GM12873 (cell line): ENCODE data around the gene DHDDS.

Experiments
- TF ChIP-seq, protein P1 (sequence below): IDR thresholded peaks from 2 replicates; pipeline ENCODE4 v1.5.1; 2012; ENCODE audit warnings: low read depth, mild to moderate bottlenecking, moderate library complexity, low read length, control low read depth; ENCODE audit not compliant: insufficient read depth; ENCODE audit errors: missing control alignments

Gene DHDDS

DNA sequence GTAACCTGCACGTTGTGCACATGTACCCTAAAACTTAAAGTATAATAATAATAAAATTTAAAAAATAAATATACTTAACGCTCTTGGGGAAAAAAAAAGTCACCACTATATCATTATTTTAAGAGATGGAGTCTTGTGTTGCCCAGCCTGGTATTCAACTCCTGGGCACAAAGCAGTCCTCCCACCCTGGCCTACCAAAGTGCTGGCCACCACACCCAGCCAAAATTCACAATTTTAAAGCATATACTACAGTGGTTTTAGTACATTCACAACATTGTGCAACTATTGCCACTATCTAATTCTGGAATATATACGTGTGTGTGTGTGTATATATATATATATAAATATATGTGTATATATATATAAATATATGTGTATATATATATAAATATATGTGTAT lies 46.0 kb downstream of the DHDDS start:
- TF ChIP-seq, protein P1, sequence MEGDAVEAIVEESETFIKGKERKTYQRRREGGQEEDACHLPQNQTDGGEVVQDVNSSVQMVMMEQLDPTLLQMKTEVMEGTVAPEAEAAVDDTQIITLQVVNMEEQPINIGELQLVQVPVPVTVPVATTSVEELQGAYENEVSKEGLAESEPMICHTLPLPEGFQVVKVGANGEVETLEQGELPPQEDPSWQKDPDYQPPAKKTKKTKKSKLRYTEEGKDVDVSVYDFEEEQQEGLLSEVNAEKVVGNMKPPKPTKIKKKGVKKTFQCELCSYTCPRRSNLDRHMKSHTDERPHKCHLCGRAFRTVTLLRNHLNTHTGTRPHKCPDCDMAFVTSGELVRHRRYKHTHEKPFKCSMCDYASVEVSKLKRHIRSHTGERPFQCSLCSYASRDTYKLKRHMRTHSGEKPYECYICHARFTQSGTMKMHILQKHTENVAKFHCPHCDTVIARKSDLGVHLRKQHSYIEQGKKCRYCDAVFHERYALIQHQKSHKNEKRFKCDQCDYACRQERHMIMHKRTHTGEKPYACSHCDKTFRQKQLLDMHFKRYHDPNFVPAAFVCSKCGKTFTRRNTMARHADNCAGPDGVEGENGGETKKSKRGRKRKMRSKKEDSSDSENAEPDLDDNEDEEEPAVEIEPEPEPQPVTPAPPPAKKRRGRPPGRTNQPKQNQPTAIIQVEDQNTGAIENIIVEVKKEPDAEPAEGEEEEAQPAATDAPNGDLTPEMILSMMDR, result no peak

DNA sequence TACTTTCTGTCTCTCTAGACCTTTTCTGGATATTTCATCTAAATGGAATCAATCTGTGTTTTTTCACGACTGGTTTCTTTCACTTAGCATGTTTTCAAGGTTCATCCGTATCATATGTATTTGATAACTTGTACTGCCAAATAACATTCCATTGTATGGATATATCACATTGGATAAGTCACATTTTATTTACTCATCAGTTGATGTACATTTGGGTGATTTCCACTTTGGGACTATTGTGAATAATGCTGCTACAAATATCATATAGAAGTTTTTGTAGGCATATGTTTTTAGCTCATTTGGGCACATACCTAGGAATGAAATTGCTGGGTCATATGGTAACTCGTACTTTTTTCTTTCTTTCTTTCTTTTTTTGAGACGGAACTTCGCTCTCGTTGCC lies 46.9 kb downstream of the DHDDS start:
- TF ChIP-seq, protein P1, result no peak

DNA sequence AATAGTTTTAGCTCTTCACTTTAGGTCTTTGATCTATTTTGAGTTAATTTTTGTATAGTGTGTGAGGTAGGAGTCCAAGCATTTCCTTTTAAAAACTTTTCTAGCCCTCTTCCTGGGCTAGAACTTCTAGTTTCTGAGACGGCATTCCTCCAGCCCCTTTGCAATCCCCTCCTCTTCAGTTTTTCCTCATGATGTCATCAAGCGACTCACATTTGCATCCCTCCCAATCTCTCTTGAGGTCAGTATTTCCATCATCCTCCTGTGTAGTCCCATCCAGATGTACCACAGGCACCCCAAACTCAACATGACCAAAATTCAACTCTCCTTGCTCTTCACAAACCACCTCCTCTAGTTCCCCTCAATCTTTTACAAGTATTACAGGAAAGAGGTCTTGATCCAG lies 50.8 kb downstream of the DHDDS start:
- TF ChIP-seq, protein P1, result no peak

DNA sequence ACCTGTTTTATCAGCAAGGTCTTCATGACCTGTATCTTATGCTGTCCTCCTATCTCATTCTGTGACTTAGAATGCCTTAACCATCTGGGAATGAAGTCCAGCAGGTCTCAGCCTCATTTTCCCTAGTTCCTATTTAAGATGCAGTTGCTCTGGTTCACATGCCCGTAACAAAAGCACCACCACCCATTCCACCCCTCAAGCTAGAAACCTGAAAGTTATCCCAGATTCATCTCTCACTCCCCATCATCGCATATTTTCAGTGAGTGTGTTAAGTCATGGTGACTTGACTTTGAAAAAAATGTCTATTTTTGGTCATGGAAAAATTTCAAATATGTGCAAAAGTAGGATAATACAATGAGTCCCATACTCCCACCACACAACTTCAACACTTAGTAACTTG lies 51.9 kb downstream of the DHDDS start:
- TF ChIP-seq, protein P1, result no peak

DNA sequence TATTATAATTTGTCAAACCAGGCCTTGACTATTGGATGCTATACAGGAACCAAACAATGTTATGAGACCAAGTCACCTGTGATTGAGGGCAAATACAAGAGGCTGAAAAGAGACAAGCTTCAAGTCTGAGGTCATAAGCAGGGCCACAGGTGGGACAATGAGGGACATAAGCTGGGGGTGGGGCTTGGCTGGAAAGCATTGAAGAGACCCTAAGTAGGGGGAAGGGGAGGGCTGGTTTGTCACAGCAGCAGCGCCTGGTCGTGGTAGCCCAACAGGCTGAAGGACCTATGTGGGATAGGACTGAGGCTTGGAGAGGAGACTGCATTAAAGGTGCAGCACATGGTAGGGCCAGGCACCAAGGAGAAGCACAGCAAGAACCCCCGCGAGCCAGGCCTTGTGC lies 58.0 kb downstream of the DHDDS start:
- TF ChIP-seq, protein P1, result no peak

DNA sequence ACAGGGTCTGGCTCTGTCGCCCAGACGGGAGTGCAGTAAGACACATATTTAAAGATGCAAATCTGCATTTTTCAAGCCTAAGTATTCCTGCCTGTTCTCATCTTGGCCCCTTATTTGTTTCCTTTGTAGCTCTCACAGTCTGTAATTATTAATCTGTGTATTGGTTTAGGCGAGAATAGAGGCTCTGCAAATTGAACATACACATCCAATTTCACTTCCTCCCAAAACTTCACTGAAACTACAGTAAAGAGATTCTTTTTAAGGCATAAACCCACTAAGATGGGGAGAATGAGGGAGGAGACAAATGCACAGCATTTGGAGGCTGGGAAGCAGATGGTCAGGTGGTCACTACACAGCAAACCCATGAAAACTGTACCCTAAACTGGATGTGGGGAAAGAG lies 61.1 kb downstream of the DHDDS start:
- TF ChIP-seq, protein P1, result no peak

DNA sequence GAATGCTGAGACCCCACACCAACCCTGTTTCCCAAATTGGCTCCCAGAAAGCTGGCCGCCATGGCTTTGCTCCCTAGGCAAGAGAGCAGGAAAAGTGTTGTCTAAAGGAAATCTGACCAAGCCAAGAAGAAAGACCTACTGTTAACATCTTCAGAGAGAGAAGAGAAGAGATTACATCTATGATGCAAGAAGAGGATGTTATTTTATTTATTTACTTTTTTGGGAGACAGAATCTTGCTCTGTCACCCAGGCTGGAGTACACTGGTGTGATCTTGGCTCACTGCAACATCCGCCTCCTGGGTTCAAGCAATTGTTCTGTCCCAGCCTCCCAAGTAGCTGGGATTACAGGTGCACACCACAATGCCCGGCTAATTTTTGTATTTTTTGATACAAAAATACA lies 61.8 kb downstream of the DHDDS start:
- TF ChIP-seq, protein P1, result no peak
